DOHH2 (cell line): ENCODE measurements around the gene EPB41L4B.

ENCODE experiments used
- CTCF ChIP-seq: fragments of 200-600 bp; sonication (generic); IDR thresholded peaks from one replicate; pipeline ENCODE4 v1.5.1; 2014; ENCODE audit warnings: antibody characterized with exemption, mild to moderate bottlenecking, low read depth, low read length; ENCODE audit not compliant: poor library complexity, severe bottlenecking
- EZH2phosphoT487 ChIP-seq: fragments of 200-600 bp; sonication (generic); IDR thresholded peaks from 2 replicates; pipeline ENCODE4 v1.6.1; 2017; ENCODE audit warnings: borderline replicate concordance, mild to moderate bottlenecking, antibody characterized with exemption, low read length, moderate library complexity, mixed read lengths

- TF ChIP-seq CTCF (no peak), EZH2phosphoT487 (no peak)
Measured at GRCh38 chr9:109258481-109259302, 62.2 kb downstream of the EPB41L4B start.
